SK-N-MC (cell line): ENCODE data around the gene TRMT10A.

Experiments
- EZH2 ChIP-seq: fragments of 200-600 bp; sonication (generic); IDR thresholded peaks from one replicate; pipeline ENCODE4 v1.6.1; 2017; ENCODE audit warnings: antibody characterized with exemption
- POLR2AphosphoS5 ChIP-seq: IDR thresholded peaks from 2 replicates; pipeline ENCODE4 v1.6.1; 2012; ENCODE audit warnings: mild to moderate bottlenecking, low read depth, low read length, borderline replicate concordance

- TF ChIP-seq EZH2 (no peak), POLR2AphosphoS5 (no peak)
Measured at GRCh38 chr4:99518601-99519295, 45.1 kb downstream of the TRMT10A start.
